GM19438 (cell line): ENCODE data around the gene FBXW12.

Experiments
- ATAC-seq: cut with Tn5 transposase; IDR thresholded peaks from one replicate; pipeline ENCODE4 v1.9.1; 2021; ENCODE audit warnings: low read depth; ENCODE audit not compliant: unreplicated experiment

The FBXW12 gene

GRCh38 chr3:48419149-48419548, 47.1 kb downstream of the FBXW12 start:
- no peak for ATAC-seq

- no peak for ATAC-seq
These were observed 47.6 kb downstream of the FBXW12 start for GRCh38 chr3:48419597-48419996.

GRCh38 chr3:48420561-48420960, 48.5 kb downstream of the FBXW12 start:
- ATAC-seq = no peak

GRCh38 chr3:48422272-48422671, 50.3 kb downstream of the FBXW12 start:
- no peak for ATAC-seq

GRCh38 chr3:48422681-48423080, 50.7 kb downstream of the FBXW12 start:
- no peak for ATAC-seq

- no peak for ATAC-seq
These were observed 51.3 kb downstream of the FBXW12 start for GRCh38 chr3:48423241-48423882.

- ATAC-seq = no peak
These were observed 52.1 kb downstream of the FBXW12 start for GRCh38 chr3:48423883-48424695.

GRCh38 chr3:48425281-48425812, 53.3 kb downstream of the FBXW12 start:
- no peak for ATAC-seq

GRCh38 chr3:48426401-48426909, 54.4 kb downstream of the FBXW12 start:
- no peak for ATAC-seq

- ATAC-seq = no peak
These were observed 55.1 kb downstream of the FBXW12 start for GRCh38 chr3:48426944-48427629.

- ATAC-seq = no peak
These were observed 55.6 kb downstream of the FBXW12 start for GRCh38 chr3:48427630-48427962.

- ATAC-seq = no peak
These were observed 56.1 kb downstream of the FBXW12 start for GRCh38 chr3:48428088-48428571.

GRCh38 chr3:48428572-48429316, 56.7 kb downstream of the FBXW12 start:
- ATAC-seq = no peak

GRCh38 chr3:48429317-48429959, 57.4 kb downstream of the FBXW12 start:
- no peak for ATAC-seq

GRCh38 chr3:48429960-48430707, 58.1 kb downstream of the FBXW12 start, which contains the start of gene PLXNB1:
Gene PLXNB1, minus strand, starts transcription at chr3:48430086. Its CDS starts 5,475 bp downstream, at chr3:48424611.
- ATAC-seq = no peak

GRCh38 chr3:48430708-48431101, 58.7 kb downstream of the FBXW12 start:
- ATAC-seq = no peak

- no peak for ATAC-seq
These were observed 59.4 kb downstream of the FBXW12 start for GRCh38 chr3:48431224-48432029.
